ENCODE measurements around the gene MAP2K5.

MAP2K5 gene

GRCh38 chr15:67835297-67836133 lies 293.0 kb downstream of the MAP2K5 start:
- H3K36me3 ChIP-seq (ENCODE audit: control insufficient read depth, insufficient read depth, low read length), result peaks cover 2% of the 10 kb centered on the region; the same call in 1 of the 2 replicates
- DNase-seq (ENCODE audit: low read depth, low spot score), result no peak
- H3K27me3 ChIP-seq (ENCODE audit: control insufficient read depth, insufficient read depth, low read length), result peaks cover 70% of the 10 kb centered on the region
- WGBS (ENCODE audit: insufficient coverage, insufficient read length), result no CpG with 5 or more reads among the region's 59 CpGs
- no peak overlapping the region for H3K27ac ChIP-seq (ENCODE audit: low read length)
- H3K9me3 ChIP-seq (ENCODE audit: control insufficient read depth, insufficient read depth, low read length), result no peaks in the 10 kb centered on the region
- peak overlapping the region; percentile 38; the same call in 1 of the 2 replicates for H3K4me3 ChIP-seq (ENCODE audit: low read length)
- H3K4me1 ChIP-seq (ENCODE audit: control insufficient read depth, insufficient read depth, low read length), result peaks cover 5% of the 10 kb centered on the region

- DNase-seq (ENCODE audit: low read depth, low spot score), result no peak
- peak overlapping the region; percentile 38; the same call in 1 of the 2 replicates for H3K4me3 ChIP-seq (ENCODE audit: low read length)
- no CpG with 5 or more reads among the region's 16 CpGs for WGBS (ENCODE audit: insufficient coverage, insufficient read length)
Observed at GRCh38 chr15:67836134-67836455, 293.6 kb downstream of the MAP2K5 start.

GRCh38 chr15:67836477-67836876 lies 294.0 kb downstream of the MAP2K5 start:
- no peaks in the 10 kb centered on the region for H3K9me3 ChIP-seq (ENCODE audit: control insufficient read depth, insufficient read depth, low read length)
- no peak overlapping the region for H3K4me3 ChIP-seq (ENCODE audit: low read length)
- peaks cover 61% of the 10 kb centered on the region for H3K27me3 ChIP-seq (ENCODE audit: control insufficient read depth, insufficient read depth, low read length)
- H3K4me1 ChIP-seq (ENCODE audit: control insufficient read depth, insufficient read depth, low read length), result peaks cover 7% of the 10 kb centered on the region
- H3K27ac ChIP-seq (ENCODE audit: low read length), result no peak overlapping the region
- no peak for DNase-seq (ENCODE audit: low read depth, low spot score)
- peaks cover 2% of the 10 kb centered on the region; the same call in 1 of the 2 replicates for H3K36me3 ChIP-seq (ENCODE audit: control insufficient read depth, insufficient read depth, low read length)
- no CpG with 5 or more reads among the region's 8 CpGs for WGBS (ENCODE audit: insufficient coverage, insufficient read length)

More at GRCh38 chr15:67836134-67836455, 293.6 kb downstream of the MAP2K5 start:
- H3K27me3 ChIP-seq (ENCODE audit: control insufficient read depth, insufficient read depth, low read length), result peaks cover 64% of the 10 kb centered on the region
- H3K36me3 ChIP-seq (ENCODE audit: control insufficient read depth, insufficient read depth, low read length), result peaks cover 2% of the 10 kb centered on the region; the same call in 1 of the 2 replicates
- H3K27ac ChIP-seq (ENCODE audit: low read length), result no peak overlapping the region
- H3K9me3 ChIP-seq (ENCODE audit: control insufficient read depth, insufficient read depth, low read length), result no peaks in the 10 kb centered on the region
- H3K4me1 ChIP-seq (ENCODE audit: control insufficient read depth, insufficient read depth, low read length), result peaks cover 5% of the 10 kb centered on the region

GRCh38 chr15:67836955-67837354 lies 294.5 kb downstream of the MAP2K5 start:
- no CpG with 5 or more reads among the region's 2 CpGs for WGBS (ENCODE audit: insufficient coverage, insufficient read length)
- Histone ChIP-seq H3K9me3 (ENCODE audit: control insufficient read depth, insufficient read depth, low read length) (no peaks in the 10 kb centered on the region), H3K27ac (ENCODE audit: low read length) (no peak overlapping the region), H3K4me3 (ENCODE audit: low read length) (no peak overlapping the region), H3K27me3 (ENCODE audit: control insufficient read depth, insufficient read depth, low read length) (peaks cover 56% of the 10 kb centered on the region), H3K36me3 (ENCODE audit: control insufficient read depth, insufficient read depth, low read length) (peaks cover 2% of the 10 kb centered on the region; the same call in 1 of the 2 replicates), H3K4me1 (ENCODE audit: control insufficient read depth, insufficient read depth, low read length) (peaks cover 7% of the 10 kb centered on the region)
- no peak for DNase-seq (ENCODE audit: low read depth, low spot score)

GRCh38 chr15:67838789-67839332 lies 296.4 kb downstream of the MAP2K5 start:
- Histone ChIP-seq H3K36me3 (ENCODE audit: control insufficient read depth, insufficient read depth, low read length) (peaks cover 2% of the 10 kb centered on the region; the same call in 1 of the 2 replicates), H3K9me3 (ENCODE audit: control insufficient read depth, insufficient read depth, low read length) (no peaks in the 10 kb centered on the region), H3K27me3 (ENCODE audit: control insufficient read depth, insufficient read depth, low read length) (peaks cover 38% of the 10 kb centered on the region), H3K4me3 (ENCODE audit: low read length) (peak overlapping the region; percentile 34; the same call in 1 of the 2 replicates), H3K27ac (ENCODE audit: low read length) (no peak overlapping the region), H3K4me1 (ENCODE audit: control insufficient read depth, insufficient read depth, low read length) (peaks cover 5% of the 10 kb centered on the region)
- DNase-seq (ENCODE audit: low read depth, low spot score), result no peak
- WGBS (ENCODE audit: insufficient coverage, insufficient read length), result no CpG with 5 or more reads among the region's 25 CpGs

- peaks cover 33% of the 10 kb centered on the region for H3K27me3 ChIP-seq (ENCODE audit: control insufficient read depth, insufficient read depth, low read length)
- DNase-seq (ENCODE audit: low read depth, low spot score), result no peak
Observed at GRCh38 chr15:67839499-67839928, 297.0 kb downstream of the MAP2K5 start.

GRCh38 chr15:67839929-67840748 lies 297.6 kb downstream of the MAP2K5 start, which contains the start of gene RNU6-1:
Gene RNU6-1, minus strand, starts transcription at chr15:67840045.
- Histone ChIP-seq H3K27me3 (ENCODE audit: control insufficient read depth, insufficient read depth, low read length) (peaks cover 27% of the 10 kb centered on the region), H3K4me1 (ENCODE audit: control insufficient read depth, insufficient read depth, low read length) (peaks cover 5% of the 10 kb centered on the region), H3K27ac (ENCODE audit: low read length) (no peak within 1 kb of the TSS), H3K9me3 (ENCODE audit: control insufficient read depth, insufficient read depth, low read length) (no peaks in the 10 kb centered on the region), H3K36me3 (ENCODE audit: control insufficient read depth, insufficient read depth, low read length) (peaks cover 2% of the 10 kb centered on the region; the same call in 1 of the 2 replicates), H3K4me3 (ENCODE audit: low read length) (peak within 1 kb of the TSS; percentile 99)
- DNase-seq (ENCODE audit: low read depth, low spot score), result no peak
- WGBS (ENCODE audit: insufficient coverage, insufficient read length), result no CpG with 5 or more reads among the region's 62 CpGs

More at GRCh38 chr15:67839499-67839928, 297.0 kb downstream of the MAP2K5 start:
- Histone ChIP-seq H3K4me3 (ENCODE audit: low read length) (peak overlapping the region; percentile 24; the same call in 1 of the 2 replicates), H3K36me3 (ENCODE audit: control insufficient read depth, insufficient read depth, low read length) (peaks cover 2% of the 10 kb centered on the region; the same call in 1 of the 2 replicates), H3K4me1 (ENCODE audit: control insufficient read depth, insufficient read depth, low read length) (peaks cover 5% of the 10 kb centered on the region), H3K9me3 (ENCODE audit: control insufficient read depth, insufficient read depth, low read length) (no peaks in the 10 kb centered on the region), H3K27ac (ENCODE audit: low read length) (no peak overlapping the region)
- no CpG with 5 or more reads among the region's 12 CpGs for WGBS (ENCODE audit: insufficient coverage, insufficient read length)

GRCh38 chr15:67840749-67841512 lies 298.4 kb downstream of the MAP2K5 start:
- no CpG with 5 or more reads among the region's 17 CpGs for WGBS (ENCODE audit: insufficient coverage, insufficient read length)
- no peak for DNase-seq (ENCODE audit: low read depth, low spot score)

GRCh38 chr15:67841513-67841762 lies 298.9 kb downstream of the MAP2K5 start:
- Histone ChIP-seq H3K27ac (ENCODE audit: low read length) (no peak overlapping the region), H3K4me3 (ENCODE audit: low read length) (peak overlapping the region; percentile 0; the same call in 1 of the 2 replicates), H3K36me3 (ENCODE audit: control insufficient read depth, insufficient read depth, low read length) (peaks cover 2% of the 10 kb centered on the region; the same call in 1 of the 2 replicates), H3K4me1 (ENCODE audit: control insufficient read depth, insufficient read depth, low read length) (peaks cover 5% of the 10 kb centered on the region), H3K27me3 (ENCODE audit: control insufficient read depth, insufficient read depth, low read length) (peaks cover 16% of the 10 kb centered on the region), H3K9me3 (ENCODE audit: control insufficient read depth, insufficient read depth, low read length) (no peaks in the 10 kb centered on the region)
- DNase-seq (ENCODE audit: low read depth, low spot score), result no peak
- no CpG with 5 or more reads among the region's 4 CpGs for whole genome bisulfite sequencing (ENCODE audit: insufficient coverage, insufficient read length)

More at GRCh38 chr15:67840749-67841512, 298.4 kb downstream of the MAP2K5 start:
- Histone ChIP-seq H3K36me3 (ENCODE audit: control insufficient read depth, insufficient read depth, low read length) (peaks cover 2% of the 10 kb centered on the region; the same call in 1 of the 2 replicates), H3K4me1 (ENCODE audit: control insufficient read depth, insufficient read depth, low read length) (peaks cover 5% of the 10 kb centered on the region), H3K9me3 (ENCODE audit: control insufficient read depth, insufficient read depth, low read length) (no peaks in the 10 kb centered on the region), H3K4me3 (ENCODE audit: low read length) (peak overlapping the region; percentile 99; the same call in 1 of the 2 replicates), H3K27me3 (ENCODE audit: control insufficient read depth, insufficient read depth, low read length) (peaks cover 19% of the 10 kb centered on the region), H3K27ac (ENCODE audit: low read length) (no peak overlapping the region)
